ENCODE measurements around the gene PCCA.
"Not testable (repeated sequence)": the region's sequence is repeated elsewhere in the genome, so short reads cannot be mapped to it uniquely, and the experiment has no call there.

Gene PCCA

GRCh38 chr13:100088644-100089464 lies at the start of gene PCCA:
Gene PCCA (plus strand): TSS chr13:100089093. CDS start chr13:100089121, 28 bp downstream.
- H3K27me3 Mint-ChIP-seq: no peaks in the 10 kb centered on the region
- DNase-seq (peak; percentile 77 to 83), ATAC-seq (peak; percentile 86)
- H3K27ac Mint-ChIP-seq: peak within 1 kb of the TSS; percentile 89 to 91
- H3K4me3 Mint-ChIP-seq: peak within 1 kb of the TSS; percentile 93 to 95
- H3K9me3 Mint-ChIP-seq: no peaks in the 10 kb centered on the region
- peaks cover 36% of the 10 kb centered on the region for H3K4me1 Mint-ChIP-seq

- Mint-ChIP-seq H3K4me1 (no peaks in the 10 kb centered on the region), H3K4me3 (no peak overlapping the region), H3K9me3 (no peaks in the 10 kb centered on the region), H3K27me3 (peaks cover 8% of the 10 kb centered on the region), H3K27ac (peak overlapping the region in 1 of 2 donors; percentile 59)
- ATAC-seq (no peak), DNase-seq (no peak)
Measured at GRCh38 chr13:100039740-100040139, 49.2 kb upstream of the PCCA start.

GRCh38 chr13:100040196-100040595 lies 48.7 kb upstream of the PCCA start:
- Mint-ChIP-seq H3K27ac (no peak overlapping the region), H3K4me3 (no peak overlapping the region), H3K4me1 (no peaks in the 10 kb centered on the region), H3K27me3 (peaks cover 8% of the 10 kb centered on the region), H3K9me3 (no peaks in the 10 kb centered on the region)
- ATAC-seq (no peak), DNase-seq (no peak)

GRCh38 chr13:100044936-100045335 lies 44.0 kb upstream of the PCCA start:
- Mint-ChIP-seq H3K9me3 (no peaks in the 10 kb centered on the region), H3K4me1 (no peaks in the 10 kb centered on the region), H3K27me3 (no peaks in the 10 kb centered on the region), H3K27ac (no peak overlapping the region), H3K4me3 (no peak overlapping the region)
- DNase-seq (no peak), ATAC-seq (no peak)

- Mint-ChIP-seq H3K9me3 (no peaks in the 10 kb centered on the region), H3K27me3 (no peaks in the 10 kb centered on the region), H3K4me1 (no peaks in the 10 kb centered on the region), H3K4me3 (no peak overlapping the region), H3K27ac (peak overlapping the region in 1 of 2 donors; percentile 78)
- ATAC-seq (no peak), DNase-seq (no peak)
Measured at GRCh38 chr13:100045355-100045754, 43.5 kb upstream of the PCCA start.

- Mint-ChIP-seq H3K9me3 (no peaks in the 10 kb centered on the region), H3K27me3 (no peaks in the 10 kb centered on the region), H3K4me1 (no peaks in the 10 kb centered on the region), H3K4me3 (no peak overlapping the region), H3K27ac (no peak overlapping the region)
- ATAC-seq (no peak), DNase-seq (no peak)
Measured at GRCh38 chr13:100051070-100051469, 37.8 kb upstream of the PCCA start.

GRCh38 chr13:100059827-100060226 lies 29.1 kb upstream of the PCCA start:
- peaks cover 8% of the 10 kb centered on the region in 2 donors for H3K9me3 Mint-ChIP-seq
- H3K4me3 Mint-ChIP-seq: no peak overlapping the region
- no peak for DNase-seq
- H3K4me1 Mint-ChIP-seq: no peaks in the 10 kb centered on the region
- H3K27ac Mint-ChIP-seq: no peak overlapping the region
- H3K27me3 Mint-ChIP-seq: peaks cover 17% of the 10 kb centered on the region
- no peak for ATAC-seq

GRCh38 chr13:100063333-100063732 lies 25.6 kb upstream of the PCCA start:
- Mint-ChIP-seq H3K27me3 (peaks cover 11% of the 10 kb centered on the region), H3K27ac (no peak overlapping the region), H3K9me3 (peaks cover 6 to 8% of the 10 kb centered on the region in 2 donors), H3K4me1 (no peaks in the 10 kb centered on the region), H3K4me3 (no peak overlapping the region)
- DNase-seq (no peak), ATAC-seq (no peak)

GRCh38 chr13:100063906-100064305 lies 25.0 kb upstream of the PCCA start:
- no peak for DNase-seq
- Mint-ChIP-seq H3K4me3 (no peak overlapping the region), H3K9me3 (peaks cover under 1 to 2% of the 10 kb centered on the region in 2 donors), H3K27me3 (peaks cover 11% of the 10 kb centered on the region), H3K27ac (no peak overlapping the region), H3K4me1 (no peaks in the 10 kb centered on the region)
- ATAC-seq: no peak

GRCh38 chr13:100068133-100068931 lies 20.6 kb upstream of the PCCA start:
- Mint-ChIP-seq H3K27me3 (peaks cover 11% of the 10 kb centered on the region), H3K27ac (no peak overlapping the region), H3K4me3 (no peak overlapping the region), H3K9me3 (no peaks in the 10 kb centered on the region), H3K4me1 (no peaks in the 10 kb centered on the region)
- ATAC-seq (no peak), DNase-seq (no peak)

- no peak overlapping the region for H3K4me3 Mint-ChIP-seq
- no peak overlapping the region for H3K27ac Mint-ChIP-seq
- ATAC-seq (no peak), DNase-seq (no peak)
- H3K9me3 Mint-ChIP-seq: no peaks in the 10 kb centered on the region
- no peaks in the 10 kb centered on the region for H3K4me1 Mint-ChIP-seq
- H3K27me3 Mint-ChIP-seq: peaks cover 5% of the 10 kb centered on the region
Measured at GRCh38 chr13:100069278-100069677, 19.6 kb upstream of the PCCA start.

GRCh38 chr13:100075700-100076587 lies 12.9 kb upstream of the PCCA start:
- DNase-seq: no peak
- H3K27ac Mint-ChIP-seq: no peak overlapping the region
- no peak overlapping the region for H3K4me3 Mint-ChIP-seq
- H3K4me1 Mint-ChIP-seq: no peaks in the 10 kb centered on the region
- ATAC-seq: no peak
- H3K9me3 Mint-ChIP-seq: no peaks in the 10 kb centered on the region
- H3K27me3 Mint-ChIP-seq: no peaks in the 10 kb centered on the region

- ATAC-seq, H3K27ac Mint-ChIP-seq, DNase-seq, H3K27me3 Mint-ChIP-seq, H3K4me3 Mint-ChIP-seq, H3K4me1 Mint-ChIP-seq, H3K9me3 Mint-ChIP-seq: not testable (repeated sequence)
Measured at GRCh38 chr13:100079003-100079402, 9.9 kb upstream of the PCCA start.

- Mint-ChIP-seq H3K4me1 (peaks cover 18% of the 10 kb centered on the region), H3K4me3 (peak overlapping the region in 1 of 2 donors; percentile 20)
- H3K27ac Mint-ChIP-seq, H3K27me3 Mint-ChIP-seq, ATAC-seq, H3K9me3 Mint-ChIP-seq: not testable (repeated sequence)
- DNase-seq: peak in 1 of 2 donors; percentile 13
Measured at GRCh38 chr13:100083401-100083800, 5.5 kb upstream of the PCCA start.

GRCh38 chr13:100088273-100088643 lies 635 bp upstream of the PCCA start:
- peak overlapping the region; percentile 93 to 95 for H3K4me3 Mint-ChIP-seq
- peaks cover 42% of the 10 kb centered on the region for H3K4me1 Mint-ChIP-seq
- ATAC-seq (peak; percentile 1), DNase-seq (no peak)
- H3K27ac Mint-ChIP-seq: no peak overlapping the region
- H3K27me3 Mint-ChIP-seq: no peaks in the 10 kb centered on the region
- no peaks in the 10 kb centered on the region for H3K9me3 Mint-ChIP-seq
